HepG2 (cell line): ENCODE measurements around the gene NAALADL1. TPM values are rescaled to one million over a fixed set of nuclear protein-coding genes. Genes with fewer than 3 reads are reported as not detected.
A peak's percentile ranks its signal among the peaks of the same experiment; 100 is the strongest.

ENCODE experiments used
- GATAD2A ChIP-seq: IDR thresholded peaks from 2 replicates; pipeline ENCODE4 v1.6.1; 2016
- GTF2F1 ChIP-seq: fragments of 150-350 bp; IDR thresholded peaks from 2 replicates; pipeline ENCODE4 v1.6.1; 2014; ENCODE audit warnings: low read length
- HOXA3 ChIP-seq: sonication (generic); formaldehyde crosslinking; IDR thresholded peaks from 2 replicates; pipeline ENCODE4 v1.5.0; 2020; ENCODE audit warnings: missing genetic modification reagents
- NR2F6 ChIP-seq, 2 experiments: IDR thresholded peaks; 2 replicates each; pipeline ENCODE4 v1.6.1; 2016; ENCODE audit warnings: antibody characterized with exemption in 1 of 2, mild to moderate bottlenecking in 1 of 2
- RBAK ChIP-seq: sonication (generic); formaldehyde crosslinking; IDR thresholded peaks from 2 replicates; pipeline ENCODE4 v1.5.1; 2020; ENCODE audit warnings: mild to moderate bottlenecking, missing genetic modification reagents
- SALL1 ChIP-seq: sonication (generic); formaldehyde crosslinking; IDR thresholded peaks from 2 replicates; pipeline ENCODE4 v1.8.0; 2022; ENCODE audit warnings: mild to moderate bottlenecking, missing genetic modification reagents
- ZNF431 ChIP-seq: sonication (generic); formaldehyde crosslinking; IDR thresholded peaks from 2 replicates; pipeline ENCODE4 v1.9.0; 2022; ENCODE audit warnings: missing genetic modification reagents, low read depth, mild to moderate bottlenecking, borderline replicate concordance
- polyA plus RNA-seq, 8 experiments: library from polyadenylated mRNA; depleted of rRNA in 3 of 8; stranded (reverse) in 7 of 8; unstranded in 1 of 8; fragments of >200 nt; fragmentation: Illumina TruSeq in 4 of 8; extraction: Trizol in 4 of 8; gene quantifications; 2 replicates each; pipeline versions ENCODE4 v1.2.1 to v1.2.3, GENCODE V29; 2011 to 2016; ENCODE audit warnings: low read depth in 4 of 8, missing spikeins in 1 of 8, mixed read lengths in 1 of 8; ENCODE audit not compliant: insufficient read depth in 1 of 8
- total RNA-seq, 5 experiments: library from RNA; depleted of rRNA; stranded (reverse); fragments of >200 nt; fragmentation: Illumina TruSeq; extraction: Trizol; gene quantifications; 2 replicates each; pipeline ENCODE4 v1.2.3, GENCODE V29; 2016; ENCODE audit warnings: low read depth in 1 of 5
- TF ChIP-seq, protein P1 (sequence below): sonication (generic); formaldehyde crosslinking; IDR thresholded peaks from 2 replicates; pipeline ENCODE4 v1.5.0; 2020; ENCODE audit warnings: mild to moderate bottlenecking, missing genetic modification reagents, borderline replicate concordance
- TF ChIP-seq, protein P2 (sequence below): IDR thresholded peaks from 2 replicates; pipeline ENCODE4 v1.6.1; 2016; ENCODE audit warnings: missing genetic modification reagents, missing compliant biosample characterization
- TF ChIP-seq, protein P3 (sequence below): sonication (generic); formaldehyde crosslinking; IDR thresholded peaks from 2 replicates; pipeline ENCODE4 v1.5.0; 2020; ENCODE audit warnings: mild to moderate bottlenecking, missing genetic modification reagents, borderline replicate concordance
- TF ChIP-seq, protein P4 (sequence below): IDR thresholded peaks from 2 replicates; pipeline ENCODE4 v1.6.1; 2012; ENCODE audit warnings: inconsistent platforms
- TF ChIP-seq, protein P5 (sequence below): sonication (generic); formaldehyde crosslinking; IDR thresholded peaks from 2 replicates; pipeline ENCODE4 v1.5.0; 2020; ENCODE audit warnings: mild to moderate bottlenecking, missing genetic modification reagents
- TF ChIP-seq, protein P6 (sequence below): sonication (generic); formaldehyde crosslinking; IDR thresholded peaks from 2 replicates; pipeline ENCODE4 v1.4.0; 2020; ENCODE audit warnings: missing genetic modification reagents

The NAALADL1 gene
- total and polyA plus RNA-seq, 2 of the 13 experiments (the other 11 are each of a cell fraction or from before 2014, with no cell fraction given), result 9.3 to 33.9 TPM

DNA sequence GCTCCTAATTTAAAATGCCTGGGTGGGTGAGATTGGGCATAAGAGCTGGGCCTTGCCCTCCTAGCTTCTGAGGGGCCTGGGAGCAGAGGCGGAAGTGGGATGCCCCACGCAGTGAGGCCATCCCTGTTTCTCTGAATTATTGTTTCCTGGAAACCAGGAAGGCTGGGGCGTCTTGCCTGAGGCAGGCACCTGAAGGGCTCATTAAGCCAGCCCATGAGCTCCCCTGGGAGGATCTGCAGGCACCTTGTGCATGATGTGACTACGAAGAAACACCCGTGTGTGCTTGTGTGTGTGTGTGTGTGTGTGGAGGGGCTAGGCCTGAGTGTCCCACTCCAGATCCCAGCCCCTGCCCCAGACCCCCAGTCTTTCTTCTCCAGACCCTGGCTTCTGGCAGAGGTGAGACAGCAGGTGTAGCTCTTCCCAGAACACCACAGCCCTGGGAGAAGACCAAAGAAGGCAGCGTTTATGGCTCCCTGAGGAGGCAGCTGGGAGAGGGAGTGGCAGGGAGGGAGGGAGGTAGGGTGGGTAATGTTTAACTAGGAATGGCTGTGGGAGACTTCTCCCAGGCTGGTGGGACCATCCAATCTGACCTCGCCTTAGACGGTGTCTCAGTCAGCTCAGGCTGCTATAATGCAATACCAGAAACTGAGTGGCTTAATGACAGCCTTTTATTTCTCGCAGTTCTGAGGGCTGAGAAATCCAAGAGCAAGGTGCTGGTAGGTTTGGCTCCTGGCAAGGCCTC is 59.5 kb downstream of the NAALADL1 start (continued):
- TF ChIP-seq, protein P1, sequence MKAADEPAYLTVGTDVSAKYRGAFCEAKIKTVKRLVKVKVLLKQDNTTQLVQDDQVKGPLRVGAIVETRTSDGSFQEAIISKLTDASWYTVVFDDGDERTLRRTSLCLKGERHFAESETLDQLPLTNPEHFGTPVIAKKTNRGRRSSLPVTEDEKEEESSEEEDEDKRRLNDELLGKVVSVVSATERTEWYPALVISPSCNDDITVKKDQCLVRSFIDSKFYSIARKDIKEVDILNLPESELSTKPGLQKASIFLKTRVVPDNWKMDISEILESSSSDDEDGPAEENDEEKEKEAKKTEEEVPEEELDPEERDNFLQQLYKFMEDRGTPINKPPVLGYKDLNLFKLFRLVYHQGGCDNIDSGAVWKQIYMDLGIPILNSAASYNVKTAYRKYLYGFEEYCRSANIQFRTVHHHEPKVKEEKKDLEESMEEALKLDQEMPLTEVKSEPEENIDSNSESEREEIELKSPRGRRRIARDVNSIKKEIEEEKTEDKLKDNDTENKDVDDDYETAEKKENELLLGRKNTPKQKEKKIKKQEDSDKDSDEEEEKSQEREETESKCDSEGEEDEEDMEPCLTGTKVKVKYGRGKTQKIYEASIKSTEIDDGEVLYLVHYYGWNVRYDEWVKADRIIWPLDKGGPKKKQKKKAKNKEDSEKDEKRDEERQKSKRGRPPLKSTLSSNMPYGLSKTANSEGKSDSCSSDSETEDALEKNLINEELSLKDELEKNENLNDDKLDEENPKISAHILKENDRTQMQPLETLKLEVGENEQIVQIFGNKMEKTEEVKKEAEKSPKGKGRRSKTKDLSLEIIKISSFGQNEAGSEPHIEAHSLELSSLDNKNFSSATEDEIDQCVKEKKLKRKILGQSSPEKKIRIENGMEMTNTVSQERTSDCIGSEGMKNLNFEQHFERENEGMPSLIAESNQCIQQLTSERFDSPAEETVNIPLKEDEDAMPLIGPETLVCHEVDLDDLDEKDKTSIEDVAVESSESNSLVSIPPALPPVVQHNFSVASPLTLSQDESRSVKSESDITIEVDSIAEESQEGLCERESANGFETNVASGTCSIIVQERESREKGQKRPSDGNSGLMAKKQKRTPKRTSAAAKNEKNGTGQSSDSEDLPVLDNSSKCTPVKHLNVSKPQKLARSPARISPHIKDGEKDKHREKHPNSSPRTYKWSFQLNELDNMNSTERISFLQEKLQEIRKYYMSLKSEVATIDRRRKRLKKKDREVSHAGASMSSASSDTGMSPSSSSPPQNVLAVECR (CRISPR knock-in tag), result peak; percentile 33; the same call in 1 of the 2 replicates
- TF ChIP-seq, protein P2, sequence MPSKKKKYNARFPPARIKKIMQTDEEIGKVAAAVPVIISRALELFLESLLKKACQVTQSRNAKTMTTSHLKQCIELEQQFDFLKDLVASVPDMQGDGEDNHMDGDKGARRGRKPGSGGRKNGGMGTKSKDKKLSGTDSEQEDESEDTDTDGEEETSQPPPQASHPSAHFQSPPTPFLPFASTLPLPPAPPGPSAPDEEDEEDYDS (CRISPR knock-in tag), result peak; percentile 45; the same call in 1 of the 2 replicates
- TF ChIP-seq, protein P3, sequence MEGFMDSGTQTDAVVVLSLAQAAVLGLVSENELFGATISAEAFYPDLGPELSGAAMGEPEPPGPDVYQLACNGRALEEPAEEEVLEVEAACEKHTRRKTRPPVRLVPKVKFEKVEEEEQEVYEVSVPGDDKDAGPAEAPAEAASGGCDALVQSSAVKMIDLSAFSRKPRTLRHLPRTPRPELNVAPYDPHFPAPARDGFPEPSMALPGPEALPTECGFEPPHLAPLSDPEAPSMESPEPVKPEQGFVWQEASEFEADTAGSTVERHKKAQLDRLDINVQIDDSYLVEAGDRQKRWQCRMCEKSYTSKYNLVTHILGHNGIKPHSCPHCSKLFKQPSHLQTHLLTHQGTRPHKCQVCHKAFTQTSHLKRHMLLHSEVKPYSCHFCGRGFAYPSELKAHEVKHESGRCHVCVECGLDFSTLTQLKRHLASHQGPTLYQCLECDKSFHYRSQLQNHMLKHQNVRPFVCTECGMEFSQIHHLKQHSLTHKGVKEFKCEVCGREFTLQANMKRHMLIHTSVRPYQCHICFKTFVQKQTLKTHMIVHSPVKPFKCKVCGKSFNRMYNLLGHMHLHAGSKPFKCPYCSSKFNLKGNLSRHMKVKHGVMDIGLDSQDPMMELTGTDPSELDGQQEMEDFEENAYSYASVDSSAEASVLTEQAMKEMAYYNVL (CRISPR knock-in tag), result 0 out of 2 replicates have a peak, but pooled peaks have one; percentile 5
- TF ChIP-seq, protein P4, sequence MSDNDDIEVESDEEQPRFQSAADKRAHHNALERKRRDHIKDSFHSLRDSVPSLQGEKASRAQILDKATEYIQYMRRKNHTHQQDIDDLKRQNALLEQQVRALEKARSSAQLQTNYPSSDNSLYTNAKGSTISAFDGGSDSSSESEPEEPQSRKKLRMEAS, result 0 out of 2 replicates have a peak, but pooled peaks have one; percentile 12
- TF ChIP-seq, protein P5, sequence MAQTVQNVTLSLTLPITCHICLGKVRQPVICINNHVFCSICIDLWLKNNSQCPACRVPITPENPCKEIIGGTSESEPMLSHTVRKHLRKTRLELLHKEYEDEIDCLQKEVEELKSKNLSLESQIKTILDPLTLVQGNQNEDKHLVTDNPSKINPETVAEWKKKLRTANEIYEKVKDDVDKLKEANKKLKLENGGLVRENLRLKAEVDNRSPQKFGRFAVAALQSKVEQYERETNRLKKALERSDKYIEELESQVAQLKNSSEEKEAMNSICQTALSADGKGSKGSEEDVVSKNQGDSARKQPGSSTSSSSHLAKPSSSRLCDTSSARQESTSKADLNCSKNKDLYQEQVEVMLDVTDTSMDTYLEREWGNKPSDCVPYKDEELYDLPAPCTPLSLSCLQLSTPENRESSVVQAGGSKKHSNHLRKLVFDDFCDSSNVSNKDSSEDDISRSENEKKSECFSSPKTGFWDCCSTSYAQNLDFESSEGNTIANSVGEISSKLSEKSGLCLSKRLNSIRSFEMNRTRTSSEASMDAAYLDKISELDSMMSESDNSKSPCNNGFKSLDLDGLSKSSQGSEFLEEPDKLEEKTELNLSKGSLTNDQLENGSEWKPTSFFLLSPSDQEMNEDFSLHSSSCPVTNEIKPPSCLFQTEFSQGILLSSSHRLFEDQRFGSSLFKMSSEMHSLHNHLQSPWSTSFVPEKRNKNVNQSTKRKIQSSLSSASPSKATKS (CRISPR knock-in tag), result 0 out of 2 replicates have a peak, but pooled peaks have one; percentile 47
- TF ChIP-seq HOXA3 (CRISPR knock-in tag), result 0 out of 2 replicates have a peak, but pooled peaks have one; percentile 18
- TF ChIP-seq, protein P6, sequence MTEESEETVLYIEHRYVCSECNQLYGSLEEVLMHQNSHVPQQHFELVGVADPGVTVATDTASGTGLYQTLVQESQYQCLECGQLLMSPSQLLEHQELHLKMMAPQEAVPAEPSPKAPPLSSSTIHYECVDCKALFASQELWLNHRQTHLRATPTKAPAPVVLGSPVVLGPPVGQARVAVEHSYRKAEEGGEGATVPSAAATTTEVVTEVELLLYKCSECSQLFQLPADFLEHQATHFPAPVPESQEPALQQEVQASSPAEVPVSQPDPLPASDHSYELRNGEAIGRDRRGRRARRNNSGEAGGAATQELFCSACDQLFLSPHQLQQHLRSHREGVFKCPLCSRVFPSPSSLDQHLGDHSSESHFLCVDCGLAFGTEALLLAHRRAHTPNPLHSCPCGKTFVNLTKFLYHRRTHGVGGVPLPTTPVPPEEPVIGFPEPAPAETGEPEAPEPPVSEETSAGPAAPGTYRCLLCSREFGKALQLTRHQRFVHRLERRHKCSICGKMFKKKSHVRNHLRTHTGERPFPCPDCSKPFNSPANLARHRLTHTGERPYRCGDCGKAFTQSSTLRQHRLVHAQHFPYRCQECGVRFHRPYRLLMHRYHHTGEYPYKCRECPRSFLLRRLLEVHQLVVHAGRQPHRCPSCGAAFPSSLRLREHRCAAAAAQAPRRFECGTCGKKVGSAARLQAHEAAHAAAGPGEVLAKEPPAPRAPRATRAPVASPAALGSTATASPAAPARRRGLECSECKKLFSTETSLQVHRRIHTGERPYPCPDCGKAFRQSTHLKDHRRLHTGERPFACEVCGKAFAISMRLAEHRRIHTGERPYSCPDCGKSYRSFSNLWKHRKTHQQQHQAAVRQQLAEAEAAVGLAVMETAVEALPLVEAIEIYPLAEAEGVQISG (CRISPR knock-in tag), result peak; percentile 30; the same call in 1 of the 2 replicates
- TF ChIP-seq NR2F6 (IDR thresholded peaks at IDR 0.05), result no peak
- no peak for TF ChIP-seq NR2F6 (CRISPR knock-in tag; IDR thresholded peaks at IDR 0.05)
- TF ChIP-seq GATAD2A (CRISPR knock-in tag), result peak; percentile 28; the same call in 1 of the 2 replicates
- TF ChIP-seq GTF2F1, result no peak
- peak; percentile 98 for TF ChIP-seq RBAK (CRISPR knock-in tag)
- TF ChIP-seq SALL1 (CRISPR knock-in tag), result peak; percentile 38; the same call in 1 of the 2 replicates
- no peak for TF ChIP-seq ZNF431 (CRISPR knock-in tag)
